Lower leg skin (tissue), 4 donors: Measurements from ENCODE around the gene ACTRT2. TPM values are rescaled to one million over a fixed set of nuclear protein-coding genes. Genes with fewer than 3 reads are reported as not detected.
A peak's percentile ranks its signal among the peaks of the same experiment; 100 is the strongest.

ENCODE experiments used
- DNase-seq, 2 donors: peaks; one replicate each; pipeline ENCODE4 v3.0.0-alpha.2; 2019; ENCODE audit warnings: low spot score in 2 of 2
- H3K4me3 ChIP-seq: fragments of 200-600 bp; sonication (generic); 2 replicates; pipeline ENCODE4 v1.5.1; 2017; ENCODE audit warnings: mild to moderate bottlenecking, low read depth; ENCODE audit not compliant: poor library complexity, severe bottlenecking
- CTCF ChIP-seq, 3 donors: fragments of 450-650 bp; IDR thresholded peaks; one replicate each; pipeline ENCODE4 v1.5.1; 2016; ENCODE audit warnings: antibody characterized with exemption in 3 of 3, mild to moderate bottlenecking in 3 of 3, moderate library complexity in 2 of 3
- POLR2A ChIP-seq, 2 donors: fragments of 450-650 bp; IDR thresholded peaks; one replicate each; pipeline ENCODE4 v1.6.1; 2016 to 2017; ENCODE audit warnings: antibody characterized with exemption in 2 of 2, mild to moderate bottlenecking in 1 of 2, moderate library complexity in 1 of 2
- WGBS, 2 donors: methylation state at CpG; one replicate each; pipeline ENCODE4 v1.1.5; 2018; 5-methylcytosine and 5-hydroxymethylcytosine counted together
- intact Hi-C: fragments of 100-400 bp; cut with DNase I; formaldehyde crosslinking; loops from one replicate; pipeline ENCODE4 v1.15.0; 2023; ENCODE audit warnings: low total_unique reads
- total RNA-seq, 4 donors: library from RNA; depleted of rRNA; stranded (reverse); fragments of >200 nt; gene quantifications; one replicate each; pipeline ENCODE4 v1.1.0, GENCODE V29; 2016

The ACTRT2 gene
- total RNA-seq, 4 donors from 2014 or later, result not detected

GRCh38 chr1:3067671-3068563 is 46.6 kb downstream of the ACTRT2 start:
- H3K4me3 ChIP-seq, result no peak overlapping the region
- DNase-seq, result peak in 1 of 2 donors; percentile 82
- WGBS, 2 donors, result 2 to 8% methylated on average over 51 to 52 of the region's 97 CpGs
- TF ChIP-seq CTCF (IDR thresholded peaks at IDR 0.05) (no peak), POLR2A (IDR thresholded peaks at IDR 0.05) (no peak)
- intact Hi-C loops, result no loop called here

GRCh38 chr1:3068564-3069431 is 47.5 kb downstream of the ACTRT2 start, which contains the start of gene PRDM16:
Gene PRDM16 (plus strand): TSS chr1:3069203. CDS start chr1:3069260, 57 bp downstream.
- H3K4me3 ChIP-seq, result peak within 1 kb of the TSS; percentile 40
- no peak for TF ChIP-seq CTCF (IDR thresholded peaks at IDR 0.05)
- TF ChIP-seq POLR2A (IDR thresholded peaks at IDR 0.05), result no peak
- no peak for DNase-seq
- WGBS, 2 donors, result 1% methylated on average over 69 to 81 of the region's 106 CpGs
- intact Hi-C loops, result no loop called here

GRCh38 chr1:3069491-3070308 is 48.4 kb downstream of the ACTRT2 start:
- TF ChIP-seq CTCF (IDR thresholded peaks at IDR 0.05) (no peak), POLR2A (IDR thresholded peaks at IDR 0.05) (no peak)
- intact Hi-C loops, result no loop called here
- WGBS, 2 donors, result 1% methylated on average over 47 to 74 of the region's 91 CpGs
- DNase-seq, result no peak
- H3K4me3 ChIP-seq, result peak overlapping the region; percentile 40

GRCh38 chr1:3070309-3070643 is 49.0 kb downstream of the ACTRT2 start:
- no peak overlapping the region for H3K4me3 ChIP-seq
- no peak for DNase-seq
- TF ChIP-seq POLR2A (IDR thresholded peaks at IDR 0.05), result no peak
- no peak for TF ChIP-seq CTCF (IDR thresholded peaks at IDR 0.05)
- intact Hi-C loops, result no loop called here
- WGBS, 2 donors, result 1% methylated on average over 17 to 21 of the region's 57 CpGs
